HTERT RPE-1 (cell line): ENCODE measurements around the gene CAVIN1.
"Not testable (repeated sequence)": the region's sequence is repeated elsewhere in the genome, so short reads cannot be mapped to it uniquely, and the experiment has no call there.

ENCODE experiments used
- in situ Hi-C: fragments of 300-500 bp; cut with MboI; formaldehyde crosslinking; loops from 4 replicates; pipeline ENCODE4 v1.14.3; 2020; ENCODE audit warnings: low sequenced_read_pairs

CAVIN1 gene

GRCh38 chr17:42381898-42382297 is 41.2 kb downstream of the CAVIN1 start:
- in situ Hi-C loops, result no loop called here

- in situ Hi-C loops, result no loop called here
These were observed 42.1 kb downstream of the CAVIN1 start for GRCh38 chr17:42380935-42381334.

GRCh38 chr17:42378959-42379594 is 44.0 kb downstream of the CAVIN1 start:
- in situ Hi-C loops, result no loop called here

- in situ Hi-C loops, result no loop called here
These were observed 44.6 kb downstream of the CAVIN1 start for GRCh38 chr17:42378359-42378958.

GRCh38 chr17:42373896-42374295 is 49.2 kb downstream of the CAVIN1 start:
- in situ Hi-C loops, result no loop called here

- in situ Hi-C loops, result no loop called here
These were observed 50.9 kb downstream of the CAVIN1 start for GRCh38 chr17:42372142-42372541.

- in situ Hi-C loops, result not testable (repeated sequence)
These were observed 54.1 kb downstream of the CAVIN1 start for GRCh38 chr17:42368797-42369561.

GRCh38 chr17:42368310-42368709 is 54.7 kb downstream of the CAVIN1 start:
- in situ Hi-C loops, result not testable (repeated sequence)

- in situ Hi-C loops, result not testable (repeated sequence)
These were observed 56.7 kb downstream of the CAVIN1 start for GRCh38 chr17:42366176-42367023.

- in situ Hi-C loops, result no loop called here
These were observed 57.9 kb downstream of the CAVIN1 start for GRCh38 chr17:42365136-42365535.

- in situ Hi-C loops, result no loop called here
These were observed 59.1 kb downstream of the CAVIN1 start for GRCh38 chr17:42363767-42364585.

- in situ Hi-C loops, result no loop called here
These were observed 59.8 kb downstream of the CAVIN1 start for GRCh38 chr17:42363231-42363630.

GRCh38 chr17:42362245-42362961 is 60.7 kb downstream of the CAVIN1 start:
- in situ Hi-C loops, result no loop called here

GRCh38 chr17:42361781-42362186 is 61.3 kb downstream of the CAVIN1 start:
- in situ Hi-C loops, result no loop called here

GRCh38 chr17:42360388-42360787 is 62.7 kb downstream of the CAVIN1 start:
- in situ Hi-C loops, result not testable (repeated sequence)

- in situ Hi-C loops, result no loop called here
These were observed 63.9 kb downstream of the CAVIN1 start for GRCh38 chr17:42359133-42359532.

- in situ Hi-C loops, result no loop called here
These were observed 64.6 kb downstream of the CAVIN1 start for GRCh38 chr17:42358434-42358833.

- in situ Hi-C loops, result no loop called here
These were observed 67.9 kb downstream of the CAVIN1 start for GRCh38 chr17:42354956-42355843.
